Measurements from ENCODE around the gene ZSWIM2. TPM values are rescaled to one million over a fixed set of nuclear protein-coding genes. Genes with fewer than 3 reads are reported as not detected.

Gene ZSWIM2
- total and polyA plus RNA-seq, 2 of the 4 experiments (the other 2 are of a cell fraction), result 0.09 TPM; not detected in 1

DNA sequence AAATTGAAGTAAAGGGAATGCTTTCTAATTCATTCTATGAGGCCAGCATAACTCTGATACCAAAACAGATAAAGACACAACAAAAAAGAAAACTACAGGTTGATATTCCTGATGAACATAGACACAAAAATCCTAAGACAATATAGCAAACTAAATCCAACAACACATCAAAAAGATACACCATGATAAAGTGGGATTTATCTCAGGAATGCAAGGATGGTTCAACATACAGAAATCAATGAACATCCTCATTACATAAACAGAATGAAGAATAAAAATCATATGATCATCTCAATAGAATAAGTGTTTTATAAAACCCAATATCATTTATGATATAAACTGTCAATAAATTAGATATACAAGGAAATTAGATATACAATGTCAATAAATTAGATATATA, 65.7 kb downstream of the ZSWIM2 start:
- Histone ChIP-seq H3K56ac (ENCODE audit: extremely low read depth, insufficient read depth, low read length) (no peak overlapping the region), H2AK9ac (replicated peaks; ENCODE audit: low read depth, low read length, poor library complexity) (no peak overlapping the region), H2BK120ac (ENCODE audit: low read depth, low read length) (no peak overlapping the region), H2BK5ac (ENCODE audit: low read depth, low read length, poor library complexity, severe bottlenecking) (no peak overlapping the region), H3K79me1 (ENCODE audit: low read depth in 1 of 2, low read length in 2 of 2) (no peaks in the 10 kb centered on the region), H2AFZ (replicated peaks; ENCODE audit: low read length, poor library complexity) (no peak overlapping the region), H4K20me1 (ENCODE audit: insufficient read depth, low read length) (no peaks in the 10 kb centered on the region), H4K91ac (ENCODE audit: insufficient read depth, low read depth, low read length) (no peak overlapping the region), H3K23ac (ENCODE audit: low read depth, low read length) (no peak overlapping the region), H3K4me3 (ENCODE audit: insufficient read depth, low read depth, low read length) (no peak overlapping the region), H3K4me1 (ENCODE audit: control insufficient read depth, insufficient read depth, low read length) (no peaks in the 10 kb centered on the region), H3K18ac (ENCODE audit: low read depth, low read length) (no peak overlapping the region), H3K27me3 (ENCODE audit: control insufficient read depth, insufficient read depth, low read length) (no peaks in the 10 kb centered on the region), H3K36me3 (ENCODE audit: control insufficient read depth, insufficient read depth, low read length) (no peaks in the 10 kb centered on the region), H2BK15ac (ENCODE audit: low read depth, low read length) (no peak overlapping the region), H3K14ac (replicated peaks; ENCODE audit: low read depth, low read length) (no peak overlapping the region), H3K4me2 (ENCODE audit: low read depth, low read length) (no peak overlapping the region), H3K4ac (ENCODE audit: low read depth, low read length) (no peak overlapping the region), H3K27ac (ENCODE audit: insufficient read depth, low read length) (no peak overlapping the region), H2BK20ac (ENCODE audit: low read depth, low read length) (no peak overlapping the region), H2AK5ac (ENCODE audit: low read depth, low read length) (no peak overlapping the region), H4K5ac (ENCODE audit: low read depth, low read length) (no peak overlapping the region), H3K9me1 (ENCODE audit: insufficient read depth, low read length) (no peaks in the 10 kb centered on the region), H3K9me3 (ENCODE audit: control insufficient read depth, insufficient read depth, low read length) (no peaks in the 10 kb centered on the region), H3K9ac (ENCODE audit: low read depth, low read length) (no peak overlapping the region), H4K8ac (ENCODE audit: low read depth in 2 of 2, low read length in 2 of 2) (no peak overlapping the region)
- CTCF ChIA-PET, result no interaction called here
- no TSS peak for BruUV-seq (replicated peaks)
- DNase-seq (no peak), ATAC-seq (ENCODE audit: low read depth) (no peak)
- no peak for TF ChIP-seq RAD21 (IDR thresholded peaks at IDR 0.05; ENCODE audit: low read length)
- TF ChIP-seq ELK1 (IDR thresholded peaks at IDR 0.05; ENCODE audit: borderline replicate concordance, low read depth, low read length), result no peak
- TF ChIP-seq MAZ (IDR thresholded peaks at IDR 0.05; ENCODE audit: borderline replicate concordance, low read depth, low read length), result no peak
- no peak for TF ChIP-seq RFX5 (IDR thresholded peaks at IDR 0.05; ENCODE audit: low read depth, low read length)
- in situ Hi-C loops (cut with MboI; ENCODE audit: low sequenced_read_pairs), result no loop called here
- intact Hi-C loops (cut with micrococcal nuclease), result no loop called here
- POLR2A ChIA-PET (ENCODE audit: unreplicated experiment), result no interaction called here
- dilution Hi-C loops (cut with HindIII; ENCODE audit: low sequenced_read_pairs, unreplicated experiment), result no loop called here
